Measurements from ENCODE around the gene MAPKAPK3. TPM values are rescaled to one million over a fixed set of nuclear protein-coding genes. Genes with fewer than 3 reads are reported as not detected.
A peak's percentile ranks its signal among the peaks of the same experiment; 100 is the strongest.

MAPKAPK3 gene
- total and polyA plus RNA-seq, 8 donors, result 15.8 to 30.6 (median 23.1) TPM

- TF ChIP-seq CTCF (IDR thresholded peaks at IDR 0.05), result no peak
- no peak overlapping the region for H3K27ac ChIP-seq
- H3K9me3 ChIP-seq, result no peaks in the 10 kb centered on the region
- DNase-seq (no peak), ATAC-seq (no peak), FAIRE-seq (no peak)
- no peaks in the 10 kb centered on the region for H3K36me3 ChIP-seq
- no peaks in the 10 kb centered on the region for H3K27me3 ChIP-seq
- no peaks in the 10 kb centered on the region for H3K4me1 ChIP-seq
- no peak overlapping the region for H3K4me3 ChIP-seq
- intact Hi-C loops (cut with DNase I), result no loop called here
- WGBS, 2 donors, result 68 to 79% methylated on average over 3 of the region's 3 CpGs
Observed at GRCh38 chr3:50653937-50654595, 37.1 kb downstream of the MAPKAPK3 start.

DNA sequence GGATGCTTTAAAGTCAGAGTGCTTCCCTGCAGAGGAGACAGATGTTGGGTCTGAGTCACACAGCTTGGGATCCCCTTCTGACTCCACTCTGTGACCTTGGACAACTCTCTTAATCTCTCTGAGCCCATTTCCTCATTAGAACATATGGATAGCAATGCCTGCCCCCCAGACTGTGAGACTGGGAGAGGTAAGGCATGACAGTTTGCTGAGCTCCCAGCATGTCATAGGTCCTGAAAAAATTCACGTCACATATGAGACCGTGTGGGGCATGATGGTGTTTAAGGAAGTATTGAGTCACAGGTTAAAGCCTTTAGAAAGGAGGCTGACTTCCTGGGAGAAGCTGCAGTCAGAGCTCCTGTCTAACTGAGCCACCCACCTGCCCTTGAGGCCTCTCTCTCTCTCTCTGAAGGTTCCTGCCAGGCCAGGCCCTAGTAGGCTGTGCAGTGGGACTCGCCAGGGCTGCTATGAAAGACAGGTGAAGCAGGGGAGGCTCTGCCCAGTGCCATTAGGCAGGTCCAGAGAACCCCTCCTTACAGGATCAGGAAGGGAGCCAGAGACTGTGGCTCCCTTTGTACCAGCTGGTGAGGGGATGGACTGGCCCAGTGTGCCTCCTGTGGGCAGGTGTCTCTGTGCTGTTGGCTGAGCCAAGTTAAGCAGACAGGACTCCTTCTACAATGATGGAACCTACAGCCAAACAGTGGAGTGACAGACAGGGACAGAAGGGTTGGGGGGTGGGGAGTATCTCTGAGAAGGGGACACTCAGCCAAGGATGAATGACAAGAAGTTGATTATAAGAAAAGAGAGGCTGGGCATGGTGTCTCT is 38.3 kb downstream of the MAPKAPK3 start:
- Histone ChIP-seq H3K27me3 (no peaks in the 10 kb centered on the region), H3K4me3 (no peak overlapping the region), H3K4me1 (no peaks in the 10 kb centered on the region), H3K36me3 (no peaks in the 10 kb centered on the region), H3K27ac (no peak overlapping the region), H3K9me3 (no peaks in the 10 kb centered on the region)
- FAIRE-seq (no peak), DNase-seq (peak in 1 of 6 donors; percentile 16), ATAC-seq (no peak)
- 44 to 51% methylated on average over 3 of the region's 3 CpGs for WGBS, 2 donors
- intact Hi-C loops (cut with DNase I), result no loop called here
- TF ChIP-seq CTCF (IDR thresholded peaks at IDR 0.05), result no peak

DNA sequence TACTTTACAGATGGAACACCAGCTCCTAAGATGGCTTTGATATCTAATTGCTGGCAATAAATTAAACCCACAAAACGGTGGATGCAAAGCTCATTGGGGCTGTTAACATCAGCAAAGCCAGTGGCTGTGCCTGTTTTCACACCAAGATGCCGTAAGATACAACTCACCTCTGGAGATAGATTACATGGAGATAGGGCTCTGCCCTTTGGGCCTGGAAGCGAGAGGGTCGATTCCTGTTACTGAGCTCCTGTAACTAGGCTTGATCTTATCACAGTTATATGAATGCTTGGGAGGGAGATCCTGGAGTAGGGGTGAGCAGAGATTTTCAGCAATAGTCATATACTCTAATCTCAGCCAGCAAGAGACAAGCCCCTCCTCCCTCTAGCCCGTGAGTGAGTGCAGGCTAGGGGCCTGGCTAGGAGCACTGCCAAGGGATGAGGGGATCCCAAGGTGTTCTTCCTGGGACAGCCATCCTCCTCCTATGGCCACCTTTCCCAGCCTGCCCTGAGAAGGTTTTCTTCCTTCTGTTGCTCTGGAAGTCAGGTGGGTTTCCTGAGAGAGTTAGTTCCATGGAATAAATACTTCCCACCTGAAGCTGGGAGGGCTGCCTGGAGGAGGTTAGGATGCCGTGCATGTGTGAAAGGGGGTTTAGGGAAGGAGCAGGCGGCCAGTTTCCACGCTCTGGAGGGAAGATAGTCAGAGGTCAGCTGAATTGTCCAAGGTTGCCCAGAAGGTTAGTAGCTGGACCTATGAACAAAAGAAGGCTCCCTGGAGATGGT is 39.7 kb downstream of the MAPKAPK3 start:
- Histone ChIP-seq H3K4me1 (no peaks in the 10 kb centered on the region), H3K27me3 (no peaks in the 10 kb centered on the region), H3K9me3 (no peaks in the 10 kb centered on the region), H3K27ac (no peak overlapping the region), H3K36me3 (no peaks in the 10 kb centered on the region), H3K4me3 (no peak overlapping the region)
- intact Hi-C loops (cut with DNase I), result no loop called here
- WGBS, 2 donors, result 67 to 68% methylated on average over 8 of the region's 8 CpGs
- ATAC-seq, result no peak
- FAIRE-seq, result no peak
- DNase-seq, result peak in 1 of 6 donors; percentile 21
- TF ChIP-seq CTCF (IDR thresholded peaks at IDR 0.05), result no peak

DNA sequence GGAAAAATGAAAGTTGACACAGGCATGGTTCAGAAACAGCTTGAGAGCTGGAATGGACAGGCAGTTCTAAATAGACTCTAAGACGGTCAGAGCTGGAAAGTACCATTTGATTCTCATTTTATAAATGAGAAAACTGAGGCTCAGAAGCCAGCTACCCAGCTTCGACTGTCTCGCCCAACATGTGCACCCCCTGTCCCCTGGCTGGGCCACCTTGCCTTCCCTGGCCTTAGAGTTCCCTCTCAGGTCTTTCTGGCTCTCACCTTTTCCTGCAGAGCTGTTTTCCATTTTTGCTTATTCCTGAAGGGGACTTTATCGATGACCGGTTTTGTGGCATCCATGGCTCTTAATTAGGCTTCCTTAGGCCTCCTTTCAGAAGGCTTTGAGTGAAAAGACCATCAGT is 40.5 kb downstream of the MAPKAPK3 start:
- intact Hi-C loops (cut with DNase I), result no loop called here
- no peak for TF ChIP-seq CTCF (IDR thresholded peaks at IDR 0.05)
- DNase-seq (no peak), FAIRE-seq (no peak), ATAC-seq (no peak)
- H3K36me3 ChIP-seq, result no peaks in the 10 kb centered on the region
- no peak overlapping the region for H3K27ac ChIP-seq
- WGBS, 2 donors, result 86 to 93% methylated on average over 5 of the region's 5 CpGs
- no peaks in the 10 kb centered on the region for H3K9me3 ChIP-seq
- no peaks in the 10 kb centered on the region for H3K27me3 ChIP-seq
- no peak overlapping the region for H3K4me3 ChIP-seq
- H3K4me1 ChIP-seq, result no peaks in the 10 kb centered on the region
